Muscle layer of duodenum (tissue), 2 donors: ENCODE measurements around the gene RAD51C.

Experiments used
- H3K27ac ChIP-seq: one replicate; pipeline ENCODE4 v1.7.0; 2013; ENCODE audit warnings: mild to moderate bottlenecking, low read length
- H3K27me3 ChIP-seq: one replicate; pipeline ENCODE4 v1.7.0; 2013; ENCODE audit warnings: low read depth, mild to moderate bottlenecking, control low read depth, low read length
- H3K36me3 ChIP-seq, 2 donors: one replicate each; pipeline ENCODE4 v1.7.0; 2013; ENCODE audit warnings: low read length in 2 of 2, control low read depth in 1 of 2, mild to moderate bottlenecking in 1 of 2; ENCODE audit not compliant: insufficient read depth in 2 of 2, control insufficient read depth in 1 of 2
- H3K4me1 ChIP-seq, 2 donors: one replicate each; pipeline ENCODE4 v1.7.0; 2013; ENCODE audit warnings: low read length in 2 of 2, mild to moderate bottlenecking in 2 of 2, control low read depth in 1 of 2, moderate library complexity in 1 of 2; ENCODE audit not compliant: insufficient read depth in 2 of 2, control insufficient read depth in 1 of 2
- H3K4me3 ChIP-seq, 2 donors: one replicate each; pipeline ENCODE4 v1.7.0; 2013; ENCODE audit warnings: low read length in 2 of 2, low read depth in 1 of 2, mild to moderate bottlenecking in 1 of 2
- H3K9me3 ChIP-seq, 2 donors: one replicate each; pipeline ENCODE4 v1.7.0; 2013; ENCODE audit warnings: low read length in 2 of 2, control low read depth in 1 of 2, mild to moderate bottlenecking in 1 of 2; ENCODE audit not compliant: control insufficient read depth in 1 of 2
- donor health status: healthy.

Gene RAD51C

DNA sequence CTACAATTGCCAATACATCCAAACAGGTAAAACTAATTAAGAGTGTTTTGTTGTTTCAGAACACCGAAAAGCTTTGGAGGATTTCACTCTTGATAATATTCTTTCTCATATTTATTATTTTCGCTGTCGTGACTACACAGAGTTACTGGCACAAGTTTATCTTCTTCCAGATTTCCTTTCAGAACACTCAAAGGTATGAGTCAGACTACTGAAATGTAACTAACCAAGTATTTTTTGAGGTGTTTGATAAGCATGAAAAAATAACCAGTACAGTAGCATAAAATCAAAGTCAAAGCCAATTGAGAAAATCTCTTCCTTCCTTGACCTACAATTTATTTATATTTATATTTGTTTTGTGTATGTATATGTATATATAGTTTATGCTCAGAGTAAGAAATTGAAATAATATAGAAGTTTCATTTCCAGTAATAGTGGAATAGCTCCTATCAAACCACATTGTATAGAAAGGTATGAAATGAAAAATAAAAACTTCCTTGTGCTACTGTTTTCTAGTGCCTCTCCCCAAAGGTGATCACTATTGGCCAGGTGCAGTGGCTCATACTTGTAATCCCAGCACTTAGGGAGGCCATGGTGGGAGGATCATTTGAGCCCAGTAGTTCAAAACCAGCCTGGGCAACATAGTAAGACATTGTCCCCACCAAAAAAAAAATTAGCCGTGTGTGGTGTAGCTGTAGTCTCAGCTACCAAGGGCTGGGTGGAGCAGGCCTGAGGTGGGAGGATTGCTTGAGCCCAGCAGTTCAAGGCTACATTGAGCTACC lies 10.9 kb downstream of the RAD51C start:
- no peak overlapping the region for H3K27ac ChIP-seq
- H3K36me3 ChIP-seq = peaks cover 0 to 19% of the 10 kb centered on the region in 2 donors
- no peaks in the 10 kb centered on the region for H3K4me1 ChIP-seq

DNA sequence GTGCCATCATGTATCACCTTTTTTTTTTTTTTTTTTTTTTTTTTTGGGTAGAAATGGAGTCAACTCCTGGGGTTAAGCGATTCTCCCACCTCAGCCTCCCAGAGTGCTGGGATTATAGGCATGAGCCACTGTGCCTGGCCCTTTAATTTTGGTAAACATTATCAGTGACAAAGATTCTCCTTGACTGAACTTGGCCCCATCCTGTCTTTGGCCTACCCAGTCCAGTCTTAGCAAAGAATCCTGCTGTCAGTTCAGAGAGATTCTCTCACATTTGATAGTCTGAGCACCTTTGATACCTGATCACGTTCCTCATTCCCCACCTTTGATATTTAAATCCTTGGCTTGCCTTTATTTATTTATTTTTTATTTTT lies 11.5 kb downstream of the RAD51C start:
- H3K9me3 ChIP-seq = no peaks in the 10 kb centered on the region
- no peak overlapping the region for H3K27ac ChIP-seq

More for the DNA sequence above, 10.9 kb downstream of the RAD51C start:
- Histone ChIP-seq H3K27me3 (no peaks in the 10 kb centered on the region), H3K9me3 (no peaks in the 10 kb centered on the region), H3K4me3 (no peak overlapping the region)

DNA sequence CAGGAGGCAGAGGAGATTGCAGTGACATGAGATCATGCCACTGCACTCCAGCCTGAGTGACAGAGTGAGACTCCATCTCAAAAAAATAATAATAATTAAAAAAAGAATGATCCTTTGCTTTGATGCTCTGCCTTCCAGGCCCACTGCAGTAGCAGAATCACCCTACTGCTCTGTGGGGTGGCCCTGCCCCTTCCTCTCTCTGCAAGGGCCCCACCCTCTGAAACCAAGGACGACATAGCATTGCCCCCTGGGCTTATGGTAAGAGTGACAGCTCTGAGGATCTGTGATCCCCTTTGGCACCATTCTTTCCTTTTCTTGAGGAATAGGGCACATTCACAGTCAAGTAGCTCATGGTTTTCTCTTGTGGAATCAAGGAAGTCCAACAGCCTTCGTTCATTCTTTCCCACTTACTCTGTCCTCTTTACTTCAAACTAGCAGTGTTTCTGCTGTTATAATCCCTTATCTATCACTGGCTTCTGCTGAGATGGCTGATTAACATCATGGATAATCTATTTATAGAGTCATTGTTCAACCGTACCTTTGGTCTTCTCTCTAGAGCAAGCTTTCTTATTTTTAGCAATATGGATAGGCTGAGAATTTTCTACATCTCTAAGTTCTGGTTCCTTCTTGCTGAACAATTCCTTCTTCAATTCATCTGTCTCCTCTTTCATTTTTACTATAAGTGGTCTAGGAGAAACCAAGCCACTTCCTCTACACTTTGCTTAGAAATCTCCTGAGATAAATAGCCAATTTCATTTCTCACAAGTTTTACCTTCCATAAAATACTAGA lies 14.1 kb downstream of the RAD51C start:
- Histone ChIP-seq H3K4me3 (no peak overlapping the region), H3K27me3 (no peaks in the 10 kb centered on the region), H3K4me1 (no peaks in the 10 kb centered on the region), H3K36me3 (peaks cover 0 to 8% of the 10 kb centered on the region in 2 donors), H3K9me3 (no peaks in the 10 kb centered on the region), H3K27ac (no peak overlapping the region)

More for the DNA sequence above, 11.5 kb downstream of the RAD51C start:
- peaks cover 0 to 19% of the 10 kb centered on the region in 2 donors for H3K36me3 ChIP-seq
- no peak overlapping the region for H3K4me3 ChIP-seq
- no peaks in the 10 kb centered on the region for H3K27me3 ChIP-seq
- no peaks in the 10 kb centered on the region for H3K4me1 ChIP-seq

DNA sequence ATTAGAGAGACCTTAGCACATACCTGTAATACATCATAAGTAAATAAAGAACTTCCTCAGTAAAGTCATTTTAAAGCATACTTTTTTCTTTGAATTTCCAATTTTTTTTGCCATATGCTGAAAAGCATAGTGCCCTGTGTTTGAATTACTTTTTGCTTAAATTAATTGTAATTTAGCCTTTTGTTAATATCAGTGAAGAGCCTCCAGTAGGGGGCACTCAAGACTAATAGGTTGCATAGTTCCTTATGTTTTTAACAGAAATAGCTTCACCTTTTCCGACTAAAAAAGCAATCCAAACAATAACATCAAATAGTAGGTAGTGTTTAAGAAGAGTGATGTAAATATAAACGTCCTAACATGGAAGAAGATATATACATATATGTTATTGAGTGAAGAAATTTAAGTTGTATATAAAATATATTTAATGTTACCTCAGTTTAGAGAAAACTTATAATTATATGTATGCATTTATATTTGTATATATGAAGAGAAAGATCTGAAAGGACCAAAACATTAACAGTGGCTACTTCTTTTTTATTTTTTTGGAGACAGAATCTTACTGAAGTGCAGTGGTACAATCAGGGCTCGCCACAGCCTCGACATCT lies 18.6 kb downstream of the RAD51C start:
- H3K36me3 ChIP-seq = no peaks in the 10 kb centered on the region
- H3K4me1 ChIP-seq = no peaks in the 10 kb centered on the region
- H3K9me3 ChIP-seq = no peaks in the 10 kb centered on the region
- no peaks in the 10 kb centered on the region for H3K27me3 ChIP-seq
- H3K27ac ChIP-seq = no peak overlapping the region
- no peak overlapping the region for H3K4me3 ChIP-seq

DNA sequence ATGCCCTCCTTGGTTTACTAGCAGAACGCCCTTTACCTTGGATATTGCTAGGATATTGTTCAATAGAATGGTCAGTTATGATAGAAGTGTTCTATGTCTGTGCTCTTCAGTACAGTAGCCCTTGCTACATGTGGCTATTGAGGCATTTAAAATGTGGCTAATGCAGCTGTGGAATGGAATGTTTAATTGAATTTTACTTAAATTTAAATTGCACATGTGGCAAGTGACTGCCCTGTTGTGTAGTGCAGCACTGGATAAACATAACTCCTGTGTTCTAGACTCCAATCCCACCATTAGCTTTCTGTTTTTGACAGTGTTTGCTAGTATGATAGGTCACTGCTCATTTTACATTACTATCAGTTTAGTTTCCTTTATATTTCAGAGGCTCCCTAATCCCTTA lies 29.9 kb downstream of the RAD51C start:
- Histone ChIP-seq H3K36me3 (peaks cover 3 to 13% of the 10 kb centered on the region in 2 donors), H3K4me1 (no peaks in the 10 kb centered on the region), H3K9me3 (no peaks in the 10 kb centered on the region)

DNA sequence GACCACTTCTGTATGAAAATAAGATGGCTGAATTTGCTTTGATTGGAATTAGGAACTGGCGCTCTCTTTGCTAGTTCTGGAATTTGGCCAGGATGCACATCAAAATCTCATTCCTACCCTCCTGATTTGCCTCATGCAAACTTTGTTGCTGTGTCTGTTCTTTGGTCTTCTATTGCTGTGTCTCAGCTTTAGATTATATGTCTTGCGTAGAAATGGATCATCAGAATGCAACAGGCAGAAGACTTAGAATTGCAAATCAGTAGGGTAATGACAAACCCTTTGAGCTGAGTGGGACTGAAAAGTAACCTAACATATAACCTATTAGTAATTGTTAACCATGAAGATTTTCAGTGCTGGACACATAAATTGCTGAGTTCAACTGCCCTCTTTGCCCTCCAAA lies 30.3 kb downstream of the RAD51C start:
- peaks cover 3 to 13% of the 10 kb centered on the region in 2 donors for H3K36me3 ChIP-seq
- H3K4me3 ChIP-seq = no peak overlapping the region
- no peaks in the 10 kb centered on the region for H3K27me3 ChIP-seq
- no peaks in the 10 kb centered on the region for H3K9me3 ChIP-seq
- no peaks in the 10 kb centered on the region for H3K4me1 ChIP-seq
- no peak overlapping the region for H3K27ac ChIP-seq

More for the DNA sequence above, 29.9 kb downstream of the RAD51C start:
- no peak overlapping the region for H3K27ac ChIP-seq
- H3K27me3 ChIP-seq = no peaks in the 10 kb centered on the region
- H3K4me3 ChIP-seq = no peak overlapping the region

DNA sequence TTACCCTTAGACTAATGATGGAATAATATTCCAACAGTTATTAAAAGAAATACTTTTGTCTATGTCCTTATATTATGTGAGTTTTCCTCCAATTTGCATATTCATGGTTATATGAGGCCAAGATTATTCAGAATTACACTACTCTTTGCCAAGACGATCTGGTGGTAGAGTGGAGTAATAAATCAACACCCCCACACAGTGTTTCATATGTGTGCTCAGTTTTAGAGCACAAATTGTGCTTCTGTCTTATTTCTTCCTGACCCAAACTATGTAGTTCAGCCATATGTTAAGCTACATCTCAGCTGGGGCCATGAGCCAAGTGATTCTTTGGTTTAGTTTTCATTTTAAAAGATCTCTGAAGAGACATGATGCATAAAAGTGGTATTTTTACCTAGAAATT lies 36.4 kb downstream of the RAD51C start:
- Histone ChIP-seq H3K4me3 (no peak overlapping the region), H3K36me3 (no peaks in the 10 kb centered on the region), H3K4me1 (no peaks in the 10 kb centered on the region)

DNA sequence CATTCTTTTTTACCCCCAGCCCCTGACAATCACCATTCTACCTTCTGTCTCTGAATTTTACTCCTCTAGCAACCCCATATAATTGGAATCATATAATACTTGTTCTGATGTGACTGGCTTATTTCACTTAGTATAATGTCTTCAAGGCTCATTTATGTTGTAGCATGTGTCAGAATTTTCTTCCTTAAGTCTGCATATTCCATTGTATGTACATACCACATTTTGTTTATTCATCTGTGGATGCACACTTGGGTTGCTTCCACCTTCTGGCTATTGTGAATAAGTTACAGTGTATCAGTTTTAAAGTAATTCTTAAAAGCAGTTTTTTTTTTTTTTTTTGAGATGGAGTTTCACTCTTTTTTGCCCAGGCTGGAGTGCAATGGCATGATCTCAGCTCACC lies 38.5 kb downstream of the RAD51C start:
- Histone ChIP-seq H3K4me1 (no peaks in the 10 kb centered on the region), H3K27me3 (no peaks in the 10 kb centered on the region), H3K27ac (no peak overlapping the region), H3K36me3 (peaks cover 0 to 3% of the 10 kb centered on the region in 2 donors), H3K4me3 (no peak overlapping the region), H3K9me3 (no peaks in the 10 kb centered on the region)

More for the DNA sequence above, 36.4 kb downstream of the RAD51C start:
- Histone ChIP-seq H3K9me3 (no peaks in the 10 kb centered on the region), H3K27me3 (no peaks in the 10 kb centered on the region), H3K27ac (no peak overlapping the region)

DNA sequence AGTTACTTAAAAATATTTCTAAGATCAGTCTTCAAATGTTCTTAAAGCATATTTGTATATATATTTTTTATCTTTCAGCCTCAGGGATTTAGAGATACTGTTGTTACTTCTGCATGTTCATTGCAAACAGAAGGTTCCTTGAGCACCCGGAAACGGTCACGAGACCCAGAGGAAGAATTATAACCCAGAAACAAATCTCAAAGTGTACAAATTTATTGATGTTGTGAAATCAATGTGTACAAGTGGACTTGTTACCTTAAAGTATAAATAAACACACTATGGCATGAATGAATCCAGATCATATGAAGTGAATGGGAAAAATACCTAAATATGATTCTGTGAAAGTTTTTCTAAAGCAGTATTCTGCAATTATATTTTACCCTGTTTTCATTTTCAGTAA lies 41.6 kb downstream of the RAD51C start:
- no peaks in the 10 kb centered on the region for H3K27me3 ChIP-seq
- H3K36me3 ChIP-seq = peaks cover 0 to 3% of the 10 kb centered on the region in 2 donors
- H3K4me3 ChIP-seq = no peak overlapping the region
- no peaks in the 10 kb centered on the region for H3K4me1 ChIP-seq
- no peaks in the 10 kb centered on the region for H3K9me3 ChIP-seq
- H3K27ac ChIP-seq = no peak overlapping the region

DNA sequence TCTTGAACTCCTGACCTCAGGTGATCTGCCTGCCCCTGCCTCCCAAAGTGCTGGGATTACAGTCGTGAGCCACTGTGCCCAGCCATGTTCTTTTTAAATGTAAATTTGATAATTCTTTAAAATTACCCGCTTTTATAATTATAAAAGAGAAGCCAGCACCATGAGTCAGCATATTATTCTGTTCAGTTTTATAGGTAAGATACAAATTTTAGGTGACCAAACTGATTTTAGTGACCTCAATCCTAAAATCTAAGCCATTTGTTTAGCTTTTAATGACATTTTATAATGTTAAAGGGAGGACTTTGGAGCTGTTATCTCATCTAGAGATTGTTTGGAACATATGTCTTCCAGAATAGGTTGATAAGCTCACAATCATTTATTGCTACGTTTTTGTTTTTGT lies 42.4 kb downstream of the RAD51C start:
- no peaks in the 10 kb centered on the region for H3K27me3 ChIP-seq
- H3K27ac ChIP-seq = no peak overlapping the region
- no peak overlapping the region for H3K4me3 ChIP-seq
- no peaks in the 10 kb centered on the region for H3K9me3 ChIP-seq
- H3K4me1 ChIP-seq = no peaks in the 10 kb centered on the region
- H3K36me3 ChIP-seq = peaks cover 0 to 3% of the 10 kb centered on the region in 2 donors

DNA sequence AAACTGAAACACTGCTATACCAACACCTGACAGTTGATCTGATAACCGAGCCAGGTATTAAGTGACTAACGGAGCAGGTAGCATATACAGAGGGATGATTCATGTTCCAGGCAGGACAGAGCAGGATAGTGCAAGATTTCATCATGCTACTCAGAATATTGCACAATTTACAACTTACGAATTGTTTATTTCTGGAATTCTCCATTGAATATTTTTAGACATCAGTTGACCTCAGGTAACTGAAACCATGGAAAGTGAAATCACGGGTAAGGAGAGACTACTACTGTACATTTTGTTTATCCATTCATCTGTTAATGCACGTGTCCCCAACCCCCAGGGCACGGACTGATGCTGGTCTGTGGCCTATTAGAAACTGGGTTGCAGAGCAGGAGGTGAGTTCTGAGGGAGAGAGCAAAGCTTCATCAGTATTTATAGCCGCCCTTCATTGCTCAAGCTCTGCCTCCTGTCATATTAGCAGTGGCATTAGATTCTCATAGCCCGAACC lies 48.8 kb downstream of the RAD51C start:
- Histone ChIP-seq H3K4me3 (no peak overlapping the region), H3K27me3 (no peaks in the 10 kb centered on the region), H3K36me3 (no peaks in the 10 kb centered on the region), H3K4me1 (no peaks in the 10 kb centered on the region), H3K27ac (no peak overlapping the region), H3K9me3 (no peaks in the 10 kb centered on the region)
